HL-60 (cell line): ENCODE measurements around the gene CNN1.

ENCODE experiments used
- DNase-seq, 2 experiments: peaks; one replicate each; pipeline ENCODE4 v3.0.0-alpha.2; 2010 to 2020; ENCODE audit warnings: low read depth in 1 of 2, low spot score in 1 of 2
- H3K27ac ChIP-seq: fragments of 250-450 bp; sonication (Bioruptor Pico); replicated peaks from 2 replicates; pipeline ENCODE4 v1.5.1; 2020; ENCODE audit warnings: mild to moderate bottlenecking, moderate library complexity
- H3K27me3 ChIP-seq: fragments of 250-450 bp; sonication (Bioruptor Pico); 2 replicates; pipeline ENCODE4 v1.5.1; 2021; ENCODE audit warnings: mild to moderate bottlenecking, moderate library complexity; ENCODE audit not compliant: insufficient read depth, poor library complexity, severe bottlenecking
- H3K4me3 ChIP-seq: replicated peaks from 2 replicates; pipeline ENCODE4 v1.5.1; 2011; ENCODE audit warnings: mild to moderate bottlenecking, control low read depth, low read length; ENCODE audit not compliant: insufficient read depth
- CTCF ChIP-seq: IDR thresholded peaks from one replicate; pipeline ENCODE4 v1.5.1; 2011; ENCODE audit warnings: low read length, control low read depth, inconsistent platforms; ENCODE audit not compliant: insufficient read depth
- GABPA ChIP-seq: IDR thresholded peaks from 2 replicates; pipeline ENCODE4 v1.6.1; 2012; ENCODE audit warnings: low read depth
- POLR2AphosphoS5 ChIP-seq: IDR thresholded peaks from 2 replicates; pipeline ENCODE4 v1.6.1; 2012; ENCODE audit warnings: low read depth
- REST ChIP-seq: IDR thresholded peaks from 2 replicates; pipeline ENCODE4 v1.6.1; 2012; ENCODE audit warnings: low read depth; ENCODE audit not compliant: insufficient replicate concordance
- SPI1 ChIP-seq: IDR thresholded peaks from 2 replicates; pipeline ENCODE4 v1.6.1; 2012; ENCODE audit warnings: low read depth, mild to moderate bottlenecking, borderline replicate concordance

The CNN1 gene

DNA sequence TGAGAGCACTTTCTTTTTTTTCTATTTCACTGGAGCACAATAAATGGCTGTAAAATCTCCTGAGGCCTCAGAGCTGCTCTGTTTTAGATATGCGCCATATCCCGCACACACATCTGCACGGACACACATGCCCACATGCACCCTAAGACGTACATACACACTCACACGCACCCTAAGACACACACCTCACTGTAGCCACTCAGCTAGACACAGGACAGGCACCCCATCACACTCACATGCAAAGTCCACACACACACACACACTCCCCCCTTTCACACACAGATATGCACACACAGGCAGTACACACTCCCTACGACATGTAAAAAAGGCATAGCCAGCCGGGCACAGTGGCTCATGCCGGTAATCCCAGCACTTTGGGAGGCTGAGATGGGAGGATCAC lies 11.6 kb downstream of the CNN1 start:
- TF ChIP-seq SPI1 = no peak
- TF ChIP-seq CTCF = no peak
- TF ChIP-seq REST = no peak
- no peak for TF ChIP-seq GABPA
- no peak for TF ChIP-seq POLR2AphosphoS5
- H3K27ac ChIP-seq = no peak overlapping the region
- no peak for DNase-seq
- no peaks in the 10 kb centered on the region for H3K27me3 ChIP-seq
- no peak overlapping the region for H3K4me3 ChIP-seq

- no peak for DNase-seq
- TF ChIP-seq POLR2AphosphoS5 (no peak), REST (no peak), GABPA (no peak), CTCF (no peak), SPI1 (no peak)
- Histone ChIP-seq H3K4me3 (no peak overlapping the region), H3K27me3 (no peaks in the 10 kb centered on the region), H3K27ac (no peak overlapping the region)
Measured at GRCh38 chr19:11551603-11552235, 13.1 kb downstream of the CNN1 start.

DNA sequence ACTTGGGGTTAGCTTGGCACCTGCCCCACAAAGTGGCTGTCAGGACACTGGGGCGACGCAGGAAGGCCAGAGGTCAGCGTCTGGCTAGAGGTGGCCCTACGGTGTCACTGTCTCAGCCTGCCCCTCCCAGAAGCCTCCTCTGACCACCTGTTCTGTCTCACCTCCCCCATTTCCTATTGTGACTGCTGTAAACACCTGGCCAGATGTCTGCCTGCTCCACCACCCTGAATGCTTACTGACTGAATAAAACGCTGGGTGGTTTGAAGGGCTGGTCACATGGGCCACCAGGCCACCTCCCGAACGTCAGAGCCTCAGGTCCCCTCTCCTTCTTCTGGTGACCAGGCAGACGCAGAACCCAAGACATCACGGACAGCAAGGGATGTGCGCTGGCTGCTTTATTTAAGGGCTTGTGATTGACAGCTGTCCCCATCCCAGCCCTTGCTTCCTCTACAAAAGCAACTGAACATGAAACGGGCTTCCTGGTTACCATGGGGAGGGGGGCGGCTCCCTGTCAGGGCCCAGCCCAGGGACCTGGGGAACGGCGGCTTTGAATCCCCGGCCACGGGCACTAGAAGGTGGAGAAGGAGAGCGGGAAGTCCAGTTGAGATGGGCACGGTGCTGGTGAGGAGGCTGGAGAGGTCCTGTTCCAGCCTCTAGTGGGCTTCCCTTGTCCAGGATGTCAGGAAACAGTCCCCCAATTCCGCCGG lies 14.2 kb downstream of the CNN1 start:
- Histone ChIP-seq H3K4me3 (no peak overlapping the region), H3K27me3 (no peaks in the 10 kb centered on the region), H3K27ac (no peak overlapping the region)
- TF ChIP-seq REST = no peak
- TF ChIP-seq GABPA = no peak
- no peak for TF ChIP-seq SPI1
- no peak for TF ChIP-seq POLR2AphosphoS5
- TF ChIP-seq CTCF = no peak
- no peak for DNase-seq
